ENCODE data around the gene LMO4. TPM values are rescaled to one million over a fixed set of nuclear protein-coding genes. Genes with fewer than 3 reads are reported as not detected.

Gene LMO4
- total and polyA plus RNA-seq, 2 of the 13 experiments (the other 11 are each of a cell fraction or from before 2014, with no cell fraction given): 19.3 to 49.9 TPM

- BruUV-seq (replicated peaks): no TSS peak
- Histone ChIP-seq H3K9me3 (ENCODE audit: low read length) (no peaks in the 10 kb centered on the region), H3K79me2 (ENCODE audit: insufficient read depth, low read length) (no peaks in the 10 kb centered on the region), H3K27ac (ENCODE audit: extremely low read length, insufficient read depth, low read length) (no peak overlapping the region), H4K20me1 (ENCODE audit: insufficient read depth, low read length) (no peaks in the 10 kb centered on the region), H3K9ac (ENCODE audit: insufficient read depth, low read depth, low read length) (no peak overlapping the region), H3K27me3 (ENCODE audit: control insufficient read depth in 1 of 2, insufficient read depth in 2 of 2, low read length in 2 of 2) (peaks cover 2 to 30% of the 10 kb centered on the region in 2 experiments; a peak in 3 of 5 replicates), H3K36me3 (replicated peaks in 1 of 2; ENCODE audit: control insufficient read depth in 1 of 2, insufficient read depth in 2 of 2, low read length in 2 of 2) (no peaks in the 10 kb centered on the region), H3K4me1 (ENCODE audit: insufficient read depth, low read length) (no peaks in the 10 kb centered on the region), H3K4me3 (replicated peaks in 1 of 3; ENCODE audit: insufficient read depth in 1 of 3, low read depth in 2 of 3, low read length in 3 of 3) (no peak overlapping the region), H2AFZ (ENCODE audit: low read length) (no peak overlapping the region), H3K4me2 (ENCODE audit: low read depth, low read length) (no peak overlapping the region)
- ATAC-seq (no peak), FAIRE-seq (no peak), DNase-seq (ENCODE audit: low spot score) (no peak)
- no peak for TF ChIP-seq FUBP1 (CRISPR knock-in tag; IDR thresholded peaks at IDR 0.05; ENCODE audit: borderline replicate concordance)
- TF ChIP-seq SP1 (IDR thresholded peaks at IDR 0.05): no peak
- TF ChIP-seq SP1 (CRISPR knock-in tag; IDR thresholded peaks at IDR 0.05): no peak
- no peak for TF ChIP-seq ZNF703 (CRISPR knock-in tag; IDR thresholded peaks at IDR 0.05; ENCODE audit: borderline replicate concordance)
- no peak for TF ChIP-seq TFDP2 (CRISPR knock-in tag; IDR thresholded peaks at IDR 0.05)
- TF ChIP-seq ZNF263 (CRISPR knock-in tag; IDR thresholded peaks at IDR 0.05): no peak
- no peak for TF ChIP-seq CEBPB (IDR thresholded peaks at IDR 0.05; ENCODE audit: borderline replicate concordance, low read depth, low read length)
- TF ChIP-seq HOXA7 (CRISPR knock-in tag; IDR thresholded peaks at IDR 0.05): no peak
- no peak for TF ChIP-seq ZNF17 (CRISPR knock-in tag; IDR thresholded peaks at IDR 0.05)
- TF ChIP-seq ATF7 (IDR thresholded peaks at IDR 0.05): no peak
- TF ChIP-seq ATF7 (CRISPR knock-in tag; IDR thresholded peaks at IDR 0.05): no peak
- no peak for TF ChIP-seq NRL (CRISPR knock-in tag; IDR thresholded peaks at IDR 0.05; ENCODE audit: borderline replicate concordance)
- no peak for TF ChIP-seq DNMT3B (CRISPR knock-in tag; conservative IDR thresholded peaks at IDR 0.05)
- no peak for TF ChIP-seq THAP8 (CRISPR knock-in tag; IDR thresholded peaks at IDR 0.05; ENCODE audit: borderline replicate concordance)
- no peak for TF ChIP-seq ZNF253 (CRISPR knock-in tag; IDR thresholded peaks at IDR 0.05; ENCODE audit: borderline replicate concordance)
- TF ChIP-seq HMGA1 (CRISPR knock-in tag; conservative IDR thresholded peaks at IDR 0.05): no peak
- CTCF ChIA-PET (ENCODE audit: low intra/inter-chr PET ratio, low total read pairs): no interaction called here
- 30% methylated on average over 8 of the region's 8 CpGs for WGBS (ENCODE audit: low lambda C conversion rate)
- in situ Hi-C loops (cut with HindIII; ENCODE audit: extremely low pct_ligation_motif_present, low pct_unique_long_range_greater_than_20kb) (loop anchor here (25.0 kb wide), 1 partner anchor 1255 kb away; no protein-coding TSS in a partner anchor), intact Hi-C loops (cut with micrococcal nuclease; ENCODE audit: unreplicated experiment) (no loop called here)
- POLR2A ChIA-PET: no interaction called here
Observed at GRCh38 chr1:87307306-87307705, 21.4 kb upstream of the LMO4 start.
